NCI-H2107 treated with DMSO at 0.1 percent for 48 hours (cell line): ENCODE results near the gene NINL.
A peak's percentile ranks its signal among the peaks of the same experiment; 100 is the strongest.
"Not testable (repeated sequence)": the region's sequence is repeated elsewhere in the genome, so short reads cannot be mapped to it uniquely, and the experiment has no call there.

Source experiments
- DNase-seq: peaks from one replicate; lab custom pipeline; 2025; ENCODE audit not compliant: unreplicated experiment; lab: John Stamatoyannopoulos, UW

NINL gene

DNA sequence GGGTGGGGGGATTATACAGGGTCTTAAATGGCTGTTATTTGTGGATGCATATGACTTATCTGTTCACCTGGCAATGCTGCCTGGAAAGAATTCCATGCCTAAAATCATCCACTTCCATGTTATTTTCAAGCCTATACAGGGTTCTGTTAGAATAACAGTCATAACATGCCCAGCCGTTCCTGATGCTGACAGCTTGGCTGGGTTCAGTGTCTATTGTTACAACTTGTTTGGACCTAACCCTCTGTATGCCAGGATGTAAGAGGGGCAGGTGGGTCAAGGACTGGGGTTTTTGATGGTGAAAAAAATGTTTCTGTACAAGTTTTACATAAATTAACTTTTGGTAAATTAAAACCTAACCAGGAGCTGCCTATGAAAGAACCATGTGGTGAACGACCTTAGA, 98.0 kb downstream of the NINL start:
- no peak for DNase-seq

- DNase-seq, result no peak
Observed at GRCh38 chr20:25486377-25486776, 99.0 kb downstream of the NINL start.

- DNase-seq, result no peak
Observed at GRCh38 chr20:25485872-25486271, 99.5 kb downstream of the NINL start.

DNA sequence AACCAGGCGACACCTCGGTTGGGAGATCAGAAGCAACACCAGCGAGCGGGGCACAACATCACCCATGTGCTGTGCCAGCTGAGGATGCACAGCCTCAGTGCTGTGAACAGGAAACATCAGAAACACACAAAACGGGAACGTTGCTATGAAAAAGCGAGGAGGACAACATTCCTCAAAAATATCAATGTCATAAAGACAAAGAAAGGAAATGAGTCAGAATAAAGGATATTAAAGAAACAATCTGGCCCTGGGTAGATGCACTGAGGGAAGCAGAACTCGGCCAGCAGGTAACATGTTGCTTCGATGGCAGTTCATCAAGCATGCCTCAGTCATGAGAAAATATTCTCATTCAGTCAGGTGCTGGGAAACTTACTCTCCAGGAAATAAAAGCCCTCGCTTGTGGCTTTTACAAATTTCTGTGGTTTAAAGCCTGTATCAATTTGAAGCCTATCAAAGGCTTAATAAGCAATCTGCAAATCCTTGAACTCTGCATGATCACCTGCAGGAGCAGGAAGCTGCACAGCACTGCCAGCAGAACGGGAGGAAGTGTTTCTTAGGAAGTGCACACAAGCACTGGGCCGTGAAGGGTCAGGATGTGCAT, 100.3 kb downstream of the NINL start:
- DNase-seq, result peak; percentile 3

GRCh38 chr20:25484224-25484846, 101.0 kb downstream of the NINL start:
- no peak for DNase-seq

DNA sequence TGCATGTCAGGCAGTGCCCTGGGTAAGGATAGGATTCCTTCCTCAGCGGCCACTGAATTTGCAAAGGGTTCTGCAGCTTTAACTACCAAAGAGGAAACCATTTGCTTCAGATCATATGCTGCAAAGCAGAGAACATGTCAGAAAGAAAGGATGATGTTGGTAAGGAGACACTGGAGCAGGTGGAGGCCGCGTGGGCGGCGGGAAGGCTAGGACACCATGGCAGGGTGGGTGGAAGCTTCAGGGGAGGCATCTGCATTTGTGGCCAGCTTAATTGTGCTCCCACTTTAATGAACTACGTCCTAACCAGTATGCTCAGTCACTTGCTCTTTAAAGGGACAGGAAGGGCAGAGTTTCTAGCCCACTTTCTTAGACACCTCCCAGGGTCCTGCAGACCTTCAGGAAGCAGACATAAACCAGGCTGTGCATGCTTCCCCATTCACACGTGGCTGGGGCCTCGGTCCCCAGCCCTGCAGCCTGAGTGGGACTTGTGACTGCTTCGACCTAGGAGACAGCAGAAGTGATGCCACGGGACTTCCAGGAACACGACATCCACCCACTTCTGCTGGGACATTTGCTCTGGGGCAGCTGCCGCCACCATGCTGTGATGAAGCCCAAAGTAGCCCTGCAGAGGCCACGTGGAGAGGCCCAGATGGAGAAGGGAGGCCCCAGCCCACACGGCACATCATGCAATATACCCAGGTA, 101.7 kb downstream of the NINL start:
- no peak for DNase-seq

DNA sequence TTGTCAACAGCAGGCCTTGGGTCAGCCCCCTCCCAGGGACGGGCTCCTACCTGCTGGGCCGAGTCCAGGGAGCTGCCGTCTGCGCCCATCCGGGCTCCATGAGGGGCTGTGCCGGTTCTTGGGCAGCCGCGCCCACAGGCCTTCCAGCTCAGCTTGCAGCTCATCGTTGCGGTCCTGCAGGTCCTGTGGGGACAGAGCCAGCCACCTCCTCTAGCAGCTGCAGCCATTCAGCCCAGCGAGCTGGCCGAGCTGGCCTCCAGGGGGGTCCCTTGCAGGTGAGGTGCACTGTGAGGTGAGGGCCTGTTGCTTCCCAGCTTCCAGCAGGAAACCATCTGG, 103.4 kb downstream of the NINL start:
- no peak for DNase-seq

DNA sequence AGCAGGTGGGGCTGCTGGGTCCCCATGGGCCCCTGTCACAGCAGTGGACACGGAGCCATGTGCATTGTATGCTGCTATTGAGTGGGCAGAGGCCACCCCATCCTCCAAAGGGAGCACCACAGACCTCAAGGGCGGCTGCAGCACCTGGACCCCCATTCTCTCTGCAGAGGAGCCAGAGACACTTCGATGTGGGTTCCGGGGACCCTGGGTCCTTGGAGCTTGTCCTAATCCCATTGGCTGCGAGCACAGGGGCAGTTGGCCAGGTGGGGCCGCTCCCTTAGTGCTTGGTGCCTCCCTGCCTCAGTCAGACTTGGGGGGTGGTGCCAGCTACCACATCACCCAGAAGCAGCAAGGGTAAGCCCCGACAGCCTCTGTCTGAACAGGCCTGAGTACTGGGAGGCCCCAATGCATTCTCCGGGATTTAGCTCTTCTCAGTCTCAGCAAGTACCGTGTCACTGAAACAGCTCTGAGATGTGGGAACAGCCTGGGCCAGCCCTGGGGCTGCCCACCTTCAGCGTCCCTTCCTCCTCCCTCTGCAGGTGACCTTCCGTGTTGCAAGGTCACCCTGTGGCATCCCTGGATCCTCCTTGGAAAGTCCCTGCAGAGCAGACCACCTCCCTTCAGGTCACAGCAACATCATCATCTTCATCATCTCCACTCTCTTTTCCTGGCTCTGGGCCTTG, 104.0 kb downstream of the NINL start:
- DNase-seq, result no peak

DNA sequence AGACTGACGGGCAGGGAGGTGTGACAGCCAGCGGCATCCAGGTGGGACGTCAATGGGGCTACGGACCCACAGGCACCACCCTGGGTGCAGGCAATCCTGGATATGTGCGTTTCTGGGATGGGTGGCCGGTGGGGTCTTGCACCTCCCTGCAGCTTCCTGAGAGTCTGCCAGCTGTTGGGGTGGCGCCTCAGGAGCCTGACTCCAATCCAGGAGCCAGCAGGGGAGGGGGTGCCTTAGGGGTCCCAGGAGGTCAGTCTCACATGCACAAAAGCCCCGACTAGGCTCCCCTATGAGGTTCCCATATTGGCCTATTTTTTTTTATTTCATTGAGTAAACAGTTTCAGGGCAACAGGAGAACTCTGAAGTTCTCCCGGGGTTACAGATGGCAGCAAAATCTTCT, 104.5 kb downstream of the NINL start:
- DNase-seq, result no peak

DNA sequence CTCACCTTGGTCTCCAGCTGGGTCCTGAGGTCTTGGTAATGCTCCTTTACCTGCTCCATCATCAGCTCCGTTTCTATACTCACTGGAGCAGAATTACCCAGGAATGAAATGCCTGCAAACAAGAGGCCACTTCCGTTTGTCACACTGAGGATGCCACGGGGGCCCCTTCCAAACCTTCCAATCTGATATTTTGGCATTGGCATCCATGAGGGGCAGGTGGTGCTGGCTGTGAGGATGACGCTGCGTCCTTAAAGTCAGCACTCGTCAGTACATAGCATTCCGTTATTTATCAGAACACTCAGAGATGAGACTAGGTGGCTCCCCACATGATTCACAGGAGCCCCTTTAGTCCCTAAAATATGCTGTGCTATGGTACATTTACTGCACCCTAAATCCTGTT, 105.2 kb downstream of the NINL start:
- no peak for DNase-seq

DNA sequence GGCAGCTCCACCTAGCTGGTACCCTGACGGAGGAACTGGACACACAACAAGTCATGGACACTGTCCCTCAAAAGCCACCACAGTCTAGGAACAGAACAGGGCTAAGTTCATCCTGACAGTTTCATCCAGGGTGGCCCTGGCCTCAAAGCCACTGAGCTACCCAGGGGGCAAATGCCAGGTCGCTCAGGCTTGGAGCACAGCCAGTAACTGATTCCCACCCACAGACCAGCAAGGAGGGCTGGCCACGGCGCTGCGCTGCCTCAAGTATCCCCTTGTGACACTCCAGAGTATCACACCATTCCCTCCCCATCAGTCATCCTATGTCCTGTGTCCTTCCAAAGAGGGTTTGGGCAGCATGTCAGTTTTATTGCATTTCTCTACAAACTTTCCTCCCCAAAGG, 105.7 kb downstream of the NINL start:
- DNase-seq, result no peak

GRCh38 chr20:25478889-25479568, 106.3 kb downstream of the NINL start:
- DNase-seq, result no peak

- no peak for DNase-seq
Observed at GRCh38 chr20:25477014-25477882, 108.1 kb downstream of the NINL start.

DNA sequence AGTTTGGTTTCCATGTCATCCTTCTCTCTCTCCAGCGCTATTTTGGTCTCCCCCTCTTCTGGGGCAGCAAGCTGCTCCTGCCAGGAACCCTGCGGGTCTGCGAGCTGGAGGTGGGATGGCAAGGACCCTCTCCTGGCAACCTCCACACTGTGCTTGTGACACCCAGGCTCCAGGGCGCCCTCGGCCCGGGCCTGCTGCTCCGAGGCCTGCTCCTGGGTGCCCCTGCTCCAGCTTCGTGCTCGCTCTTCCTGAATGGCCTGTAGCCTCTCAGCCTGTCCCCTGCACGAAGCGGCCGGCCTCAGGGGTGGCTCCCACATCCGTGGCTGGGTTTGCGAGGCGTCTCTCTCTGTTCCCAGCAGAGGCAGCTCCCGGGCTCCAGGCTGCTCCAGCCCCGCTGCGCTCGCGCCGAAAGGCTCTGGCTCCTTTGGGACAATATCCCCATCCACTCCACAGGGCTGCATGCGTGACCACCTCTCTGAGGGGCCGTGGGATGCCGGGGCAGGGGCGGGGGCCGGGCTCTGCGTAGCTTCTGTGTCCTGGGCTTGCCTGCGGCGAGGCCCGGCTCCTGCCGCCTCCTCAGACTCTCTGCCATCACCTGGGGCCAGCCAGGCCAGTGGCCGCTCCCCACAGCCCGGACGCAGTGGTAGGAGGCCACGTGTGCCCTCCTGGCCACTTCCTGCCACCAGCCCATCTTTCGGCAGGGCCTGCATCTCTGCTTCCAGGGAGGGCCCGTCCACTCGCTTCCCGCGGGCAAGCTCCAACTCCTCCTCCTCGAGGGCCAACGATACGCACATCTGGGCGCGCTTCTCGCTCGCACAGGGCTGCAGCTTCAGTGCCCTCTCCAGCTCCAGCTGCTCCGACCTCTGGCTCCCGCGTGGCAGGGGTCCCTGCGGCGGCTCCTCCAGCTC, 109.0 kb downstream of the NINL start:
- DNase-seq, result no peak

GRCh38 chr20:25473297-25473696, 112.0 kb downstream of the NINL start:
- not testable (repeated sequence) for DNase-seq

DNA sequence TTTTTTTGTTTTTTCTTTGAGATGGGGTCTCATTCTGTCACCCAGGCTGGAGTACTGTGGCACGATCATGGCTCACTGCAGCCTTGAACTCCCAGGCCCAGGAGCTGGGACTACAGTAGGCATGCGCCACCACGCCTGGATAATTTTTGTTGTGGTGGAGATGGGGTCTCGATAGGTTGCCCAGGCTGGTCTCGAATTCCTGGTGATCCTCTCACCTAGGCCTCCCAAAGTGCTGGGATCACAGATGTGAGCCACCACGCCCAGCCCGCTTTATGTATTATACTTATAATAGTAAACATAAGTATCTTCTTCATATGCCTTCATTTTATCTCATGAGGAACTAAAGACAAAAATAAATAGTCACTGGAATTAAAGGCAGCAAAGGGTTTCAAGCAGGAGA, 114.3 kb downstream of the NINL start:
- DNase-seq, result no peak

- DNase-seq, result no peak
Observed at GRCh38 chr20:25470045-25470444, 115.3 kb downstream of the NINL start.

DNA sequence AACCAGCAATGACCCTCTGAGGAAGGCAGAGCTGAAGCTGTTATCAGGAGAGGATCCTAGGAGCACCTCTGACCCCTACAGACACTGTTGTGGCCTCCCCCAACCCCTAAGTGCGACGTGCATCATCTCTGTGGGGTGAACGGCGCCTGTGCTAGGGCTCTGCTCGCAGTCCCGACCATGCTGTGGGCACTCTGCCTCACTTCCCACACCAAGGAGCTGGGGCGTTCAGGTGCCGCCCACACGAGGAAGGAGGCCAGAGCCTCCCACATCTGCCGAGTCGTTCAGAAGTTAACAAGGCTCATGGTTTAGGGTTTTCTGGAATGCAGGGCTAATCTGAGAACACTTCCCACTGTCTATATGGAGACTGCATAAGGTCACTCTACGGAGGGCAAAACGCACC, 115.8 kb downstream of the NINL start:
- no peak for DNase-seq
